ENCODE data around the gene ACACA.

ACACA gene

GRCh38 chr17:37230633-37231032, 176.0 kb downstream of the ACACA start (continued):
- TF ChIP-seq CREB5 (CRISPR knock-in tag; IDR thresholded peaks at IDR 0.05; ENCODE audit: low read depth) (no peak), ZC3H10 (CRISPR knock-in tag; IDR thresholded peaks at IDR 0.05) (no peak)

GRCh38 chr17:37225465-37225864, 181.2 kb downstream of the ACACA start:
- ATAC-seq, result no peak
- TF ChIP-seq GLIS3 (CRISPR knock-in tag; IDR thresholded peaks at IDR 0.05) (no peak), CSRNP3 (CRISPR knock-in tag; IDR thresholded peaks at IDR 0.05) (no peak), ZC3H10 (CRISPR knock-in tag; IDR thresholded peaks at IDR 0.05) (no peak), ZNF70 (CRISPR knock-in tag; IDR thresholded peaks at IDR 0.05) (no peak), PATZ1 (CRISPR knock-in tag; IDR thresholded peaks at IDR 0.05; ENCODE audit: borderline replicate concordance) (no peak), ESRRG (CRISPR knock-in tag; IDR thresholded peaks at IDR 0.05) (no peak), CREB5 (CRISPR knock-in tag; IDR thresholded peaks at IDR 0.05; ENCODE audit: low read depth) (no peak), RARB (CRISPR knock-in tag; IDR thresholded peaks at IDR 0.05) (no peak), TCF4 (CRISPR knock-in tag; IDR thresholded peaks at IDR 0.05; ENCODE audit: borderline replicate concordance) (no peak), CSDC2 (CRISPR knock-in tag; IDR thresholded peaks at IDR 0.05) (no peak), ISL1 (CRISPR knock-in tag; IDR thresholded peaks at IDR 0.05) (no peak), ARNTL (CRISPR knock-in tag; IDR thresholded peaks at IDR 0.05; ENCODE audit: borderline replicate concordance, low read depth) (no peak), TOX (CRISPR knock-in tag; IDR thresholded peaks at IDR 0.05; ENCODE audit: borderline replicate concordance) (no peak), SNAI2 (CRISPR knock-in tag; IDR thresholded peaks at IDR 0.05) (no peak), ZNF8 (CRISPR knock-in tag; IDR thresholded peaks at IDR 0.05) (no peak), POU6F1 (CRISPR knock-in tag; IDR thresholded peaks at IDR 0.05; ENCODE audit: borderline replicate concordance, low read depth) (no peak), OSR1 (CRISPR knock-in tag; IDR thresholded peaks at IDR 0.05) (no peak), PPARA (CRISPR knock-in tag; IDR thresholded peaks at IDR 0.05; ENCODE audit: borderline replicate concordance) (no peak), ZFP30 (CRISPR knock-in tag; IDR thresholded peaks at IDR 0.05) (no peak), BACH2 (CRISPR knock-in tag; IDR thresholded peaks at IDR 0.05; ENCODE audit: borderline replicate concordance) (no peak)

- peak; percentile 51; the same call in 1 of the 3 replicates for ATAC-seq
- no peak for TF ChIP-seq ZNF565 (CRISPR knock-in tag; conservative IDR thresholded peaks at IDR 0.05; ENCODE audit: low read depth)
- no peak for TF ChIP-seq ZNF70 (CRISPR knock-in tag; IDR thresholded peaks at IDR 0.05)
- no peak for TF ChIP-seq POU6F1 (CRISPR knock-in tag; IDR thresholded peaks at IDR 0.05; ENCODE audit: borderline replicate concordance, low read depth)
- no peak for TF ChIP-seq CSDC2 (CRISPR knock-in tag; IDR thresholded peaks at IDR 0.05)
- no peak for TF ChIP-seq BACH2 (CRISPR knock-in tag; IDR thresholded peaks at IDR 0.05; ENCODE audit: borderline replicate concordance)
- no peak for TF ChIP-seq OSR1 (CRISPR knock-in tag; IDR thresholded peaks at IDR 0.05)
- no peak for TF ChIP-seq SNAI2 (CRISPR knock-in tag; IDR thresholded peaks at IDR 0.05)
- no peak for TF ChIP-seq TCF4 (CRISPR knock-in tag; IDR thresholded peaks at IDR 0.05; ENCODE audit: borderline replicate concordance)
- TF ChIP-seq CREB5 (CRISPR knock-in tag; IDR thresholded peaks at IDR 0.05; ENCODE audit: low read depth), result no peak
- no peak for TF ChIP-seq GLIS3 (CRISPR knock-in tag; IDR thresholded peaks at IDR 0.05)
- no peak for TF ChIP-seq ISL1 (CRISPR knock-in tag; IDR thresholded peaks at IDR 0.05)
- no peak for TF ChIP-seq CSRNP3 (CRISPR knock-in tag; IDR thresholded peaks at IDR 0.05)
- TF ChIP-seq ZFP3 (CRISPR knock-in tag; IDR thresholded peaks at IDR 0.05), result no peak
- TF ChIP-seq ESRRG (CRISPR knock-in tag; IDR thresholded peaks at IDR 0.05), result no peak
- TF ChIP-seq ZFP30 (CRISPR knock-in tag; IDR thresholded peaks at IDR 0.05), result no peak
- TF ChIP-seq RARB (CRISPR knock-in tag; IDR thresholded peaks at IDR 0.05), result no peak
- no peak for TF ChIP-seq ZNF8 (CRISPR knock-in tag; IDR thresholded peaks at IDR 0.05)
- no peak for TF ChIP-seq ARNTL (CRISPR knock-in tag; IDR thresholded peaks at IDR 0.05; ENCODE audit: borderline replicate concordance, low read depth)
Measured at GRCh38 chr17:37221865-37222264, 184.8 kb downstream of the ACACA start.
